Stimulated activated naive CD4-positive, alpha-beta T cell (primary cell): ENCODE data around the gene BMPER.

ENCODE experiments used
- DNase-seq, 6 experiments: peaks; one replicate each; lab custom pipeline; 2025; lab: John Stamatoyannopoulos, UW

Gene BMPER

GRCh38 chr7:33970536-33970935 is 65.2 kb downstream of the BMPER start:
- DNase-seq, result no peak

DNA sequence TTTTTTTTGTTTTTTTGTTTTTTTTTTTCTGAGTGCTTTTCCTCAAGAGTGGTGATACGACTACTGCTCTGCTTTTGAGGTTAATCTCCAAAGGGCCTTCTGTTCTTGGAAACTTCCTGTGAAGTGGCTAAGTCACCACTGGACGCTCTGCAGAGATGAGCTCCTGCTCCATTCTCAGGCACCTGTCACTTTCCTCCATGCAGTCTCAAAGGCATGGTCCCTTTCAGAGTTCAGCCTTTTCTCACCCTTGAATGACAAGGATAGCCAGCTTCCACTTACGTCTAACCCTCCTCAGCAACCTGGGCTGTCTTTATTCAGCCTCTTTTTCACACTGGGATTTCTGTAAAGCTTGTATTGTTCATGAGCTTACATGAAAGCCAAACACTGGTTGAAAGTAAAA is 65.8 kb downstream of the BMPER start:
- no peak for DNase-seq

DNA sequence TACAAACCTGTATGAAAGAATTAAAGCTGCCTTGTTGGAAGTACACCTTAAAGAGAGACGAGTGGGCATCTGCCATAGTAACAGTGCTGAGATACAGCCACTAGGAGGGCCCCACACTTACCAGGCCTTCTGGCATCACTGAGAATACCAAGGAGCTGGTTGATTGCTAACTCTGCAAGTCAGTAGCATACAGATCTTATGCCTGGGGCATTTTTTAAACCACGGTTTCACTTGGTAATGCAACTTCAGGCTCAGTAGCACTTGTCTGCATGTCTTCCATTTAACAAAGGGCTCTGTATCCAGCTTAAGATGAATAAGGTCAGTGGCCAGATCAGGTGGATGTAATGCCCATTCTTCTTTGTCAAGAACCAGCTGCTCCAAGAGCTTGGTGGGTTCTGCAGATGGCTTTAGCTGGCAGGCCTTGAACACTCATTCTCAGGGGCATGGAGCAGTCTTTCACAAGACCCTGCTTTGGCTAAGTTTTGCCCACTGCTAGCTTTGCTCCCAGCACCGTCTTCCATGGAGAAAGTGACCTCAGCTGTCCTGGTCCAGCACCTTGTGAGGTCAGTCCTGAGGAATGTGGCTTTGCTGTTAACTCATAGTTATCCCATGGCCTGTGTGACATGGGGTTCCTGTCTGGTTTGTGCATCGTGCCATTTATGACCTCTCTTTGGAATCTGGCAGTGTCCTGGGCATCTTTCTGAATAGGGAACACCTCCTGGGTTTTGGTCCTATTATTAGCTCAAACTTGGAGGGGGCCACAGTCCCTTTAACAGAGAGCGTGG is 68.1 kb downstream of the BMPER start:
- no peak for DNase-seq

DNA sequence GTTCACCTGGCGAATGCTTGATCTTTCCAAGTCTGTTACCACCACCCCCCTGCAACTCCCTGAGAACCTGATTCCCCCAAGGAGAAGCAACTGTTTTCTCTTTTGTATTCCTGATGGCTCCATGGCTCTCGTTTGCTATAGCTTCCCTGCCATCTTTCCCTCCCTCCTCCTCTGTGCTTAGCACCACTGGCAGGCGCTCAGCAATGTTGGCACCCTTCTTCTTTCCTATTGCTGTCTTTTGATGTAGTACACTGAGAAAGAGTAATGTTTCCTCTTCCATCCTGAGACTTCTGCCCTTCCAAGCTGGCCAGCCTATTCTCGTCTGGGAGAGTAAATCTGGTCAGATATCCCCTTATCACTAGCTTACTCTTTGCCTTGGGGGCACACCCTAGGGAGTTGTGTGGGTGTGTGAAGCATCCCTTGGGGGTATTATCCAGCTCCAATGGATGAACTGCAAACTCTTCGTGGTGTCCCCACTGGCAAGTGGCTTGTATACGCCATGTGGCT is 74.0 kb downstream of the BMPER start:
- no peak for DNase-seq

- DNase-seq, result no peak
These were observed 74.5 kb downstream of the BMPER start for GRCh38 chr7:33979807-33980355.

GRCh38 chr7:33981226-33981625 is 75.9 kb downstream of the BMPER start:
- DNase-seq, result no peak

DNA sequence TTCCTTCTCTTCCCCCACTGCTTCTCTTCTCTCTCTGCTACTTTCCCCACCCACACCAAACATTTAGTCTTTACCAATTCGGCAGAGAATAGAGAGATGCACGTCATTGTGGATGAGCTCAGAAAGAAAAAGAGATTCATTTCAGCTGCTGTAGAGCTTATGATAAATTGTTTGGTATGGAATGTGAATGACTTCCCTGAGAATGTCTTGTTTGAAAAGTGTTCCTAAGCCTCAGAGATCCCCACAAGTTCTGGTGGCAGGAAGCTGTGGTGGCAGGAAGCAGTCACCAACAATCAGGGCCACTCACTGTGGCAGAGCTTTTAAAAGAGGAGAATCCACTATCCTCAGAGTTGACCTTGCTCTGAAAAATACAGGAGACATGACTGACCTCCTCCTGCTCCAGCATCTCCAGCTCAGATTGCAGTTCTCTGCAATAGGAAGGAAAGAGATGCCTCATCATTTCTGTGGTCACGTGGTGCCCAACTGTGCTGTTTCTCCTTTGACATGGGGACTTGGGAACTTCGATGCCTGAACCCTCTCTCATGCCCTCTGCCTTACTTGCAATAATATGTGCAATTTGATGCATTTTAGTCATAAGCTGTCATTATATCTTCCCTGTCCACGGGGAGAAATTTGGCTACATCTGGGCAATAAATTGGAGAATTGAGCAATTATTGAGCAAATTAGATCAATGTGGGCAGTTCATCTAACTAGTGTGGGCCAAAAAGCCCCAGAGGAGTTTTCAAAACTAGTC is 76.5 kb downstream of the BMPER start:
- DNase-seq, result no peak

GRCh38 chr7:33982425-33982786 is 77.1 kb downstream of the BMPER start:
- DNase-seq, result no peak

- no peak for DNase-seq
These were observed 81.1 kb downstream of the BMPER start for GRCh38 chr7:33986451-33986850.

GRCh38 chr7:33986951-33987947 is 81.9 kb downstream of the BMPER start:
- no peak for DNase-seq

GRCh38 chr7:33996899-33997298 is 91.6 kb downstream of the BMPER start:
- no peak for DNase-seq

- DNase-seq, result no peak
These were observed 93.1 kb downstream of the BMPER start for GRCh38 chr7:33998476-33998875.

DNA sequence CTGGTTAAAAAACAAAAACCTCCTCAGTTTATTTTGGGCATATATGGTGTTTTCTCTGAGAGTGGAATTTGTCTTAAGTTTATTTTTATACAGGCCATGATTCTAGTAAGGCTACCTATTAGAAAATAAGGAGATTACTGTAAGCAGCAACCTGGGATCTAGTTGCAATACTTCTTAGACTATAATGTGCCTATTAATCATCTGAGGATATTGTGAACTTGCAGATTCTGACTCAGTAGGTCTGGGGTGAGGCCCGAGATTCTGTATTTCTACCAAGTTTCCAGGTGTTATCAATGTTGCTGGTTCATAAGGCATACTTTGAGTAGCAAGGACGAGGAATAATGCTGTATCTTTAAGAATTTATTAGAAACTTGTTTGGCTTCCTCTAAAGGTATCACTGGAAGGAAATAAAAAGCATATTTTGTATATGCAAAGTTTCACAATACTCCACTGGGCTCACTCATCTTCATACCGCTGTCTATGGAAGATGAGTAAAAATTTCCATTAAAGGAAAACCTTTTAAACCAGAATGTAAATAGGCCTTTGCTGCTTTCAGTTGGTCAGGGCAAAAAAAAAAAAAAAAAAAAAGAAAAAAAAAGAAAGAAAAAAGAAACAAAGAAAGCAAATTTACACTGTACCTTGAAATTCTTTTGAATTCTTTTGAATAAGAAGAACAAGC is 105.8 kb downstream of the BMPER start:
- DNase-seq, result no peak

DNA sequence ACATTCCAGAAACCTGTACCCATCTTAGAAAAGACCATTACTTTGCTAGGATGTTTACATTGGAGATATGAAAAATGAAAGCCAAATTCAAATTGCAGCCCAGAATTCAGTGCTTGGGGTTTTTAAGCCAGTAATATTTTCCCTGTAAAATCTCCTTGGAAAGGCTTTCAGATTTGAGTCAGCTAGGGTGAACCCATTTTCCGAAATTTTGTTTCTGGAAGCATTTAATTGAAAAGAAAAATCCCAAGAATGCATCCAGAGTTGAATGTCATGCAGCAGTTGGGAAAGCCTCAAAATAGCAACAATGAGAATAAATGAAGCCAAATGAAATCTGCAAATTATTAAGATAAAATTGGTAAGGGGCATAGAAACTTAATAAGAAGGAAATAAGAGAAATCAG is 106.4 kb downstream of the BMPER start:
- no peak for DNase-seq

GRCh38 chr7:34013421-34013820 is 108.1 kb downstream of the BMPER start:
- no peak for DNase-seq

GRCh38 chr7:34015651-34016050 is 110.3 kb downstream of the BMPER start:
- DNase-seq, result no peak

- DNase-seq, result no peak
These were observed 111.5 kb downstream of the BMPER start for GRCh38 chr7:34016876-34017275.

- no peak for DNase-seq
These were observed 114.0 kb downstream of the BMPER start for GRCh38 chr7:34019301-34019790.

- DNase-seq, result no peak
These were observed 117.3 kb downstream of the BMPER start for GRCh38 chr7:34022626-34023025.

DNA sequence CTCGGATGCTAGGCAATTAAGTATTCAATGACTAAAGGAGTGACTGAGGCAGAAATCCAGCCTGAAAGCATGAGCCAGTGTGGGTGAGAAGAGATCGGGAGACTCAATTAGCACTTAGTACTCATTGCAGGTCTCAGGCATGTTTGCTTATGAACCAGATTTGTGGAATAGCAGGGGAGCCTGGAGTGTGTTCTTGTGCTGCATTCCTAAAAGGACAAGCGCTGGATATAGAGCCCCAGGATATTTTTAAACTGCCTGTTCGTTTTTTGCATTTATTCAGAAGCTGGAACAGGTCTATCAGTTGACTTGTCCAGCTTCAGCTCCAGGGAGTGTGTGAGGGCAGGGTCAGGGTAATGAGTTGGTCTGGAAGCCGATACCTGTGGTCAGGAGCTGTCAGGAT is 120.3 kb downstream of the BMPER start:
- no peak for DNase-seq
